Measurements from ENCODE around the gene THRB. TPM values are rescaled to one million over a fixed set of nuclear protein-coding genes. Genes with fewer than 3 reads are reported as not detected.

Gene THRB
- total RNA-seq, 1 donor from 2014 or later: 0.31 TPM

DNA sequence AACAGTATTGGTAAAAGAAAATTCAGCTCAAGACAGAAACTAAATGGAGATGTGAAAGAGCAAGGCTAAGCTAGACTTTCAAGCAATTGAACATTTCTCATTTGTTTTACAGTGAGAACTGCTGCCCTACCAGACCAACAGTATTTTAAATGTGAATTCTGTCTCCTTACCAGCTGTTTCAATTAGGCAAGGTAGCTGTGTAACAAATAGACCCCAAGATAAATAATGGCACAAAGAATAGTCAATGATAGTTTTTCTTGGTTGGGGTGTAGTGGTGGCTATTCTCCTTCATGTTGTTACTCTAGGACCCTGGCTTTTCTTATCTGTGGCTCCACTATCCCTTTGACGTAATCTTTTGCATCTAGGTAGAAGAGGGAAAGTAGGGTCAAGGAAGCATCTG lies 30.4 kb upstream of the THRB start:
- peaks cover 16% of the 10 kb centered on the region for H3K4me1 Mint-ChIP-seq
- no peak overlapping the region for H3K27ac Mint-ChIP-seq
- no peak for TF ChIP-seq CTCF (IDR thresholded peaks at IDR 0.05)
- H3K9me3 Mint-ChIP-seq: no peaks in the 10 kb centered on the region
- no peak for ATAC-seq (ENCODE audit: low read depth)
- H3K27me3 Mint-ChIP-seq: peaks cover 11% of the 10 kb centered on the region
- no peaks in the 10 kb centered on the region for H3K36me3 Mint-ChIP-seq (ENCODE audit: low read depth)
- DNase-seq: no peak
- ChIA-PET POLR2A (no interaction called here), CTCF (no interaction called here)
- H3K4me3 Mint-ChIP-seq: no peak overlapping the region
- intact Hi-C loops (cut with micrococcal nuclease): no loop called here

GRCh38 chr3:24523988-24524727 lies 29.5 kb upstream of the THRB start:
- H3K27me3 Mint-ChIP-seq: peaks cover 20% of the 10 kb centered on the region
- no peak for ATAC-seq (ENCODE audit: low read depth)
- TF ChIP-seq CTCF (IDR thresholded peaks at IDR 0.05): no peak
- H3K4me3 Mint-ChIP-seq: no peak overlapping the region
- intact Hi-C loops (cut with micrococcal nuclease): no loop called here
- H3K27ac Mint-ChIP-seq: no peak overlapping the region
- no peak for DNase-seq
- H3K9me3 Mint-ChIP-seq: no peaks in the 10 kb centered on the region
- POLR2A ChIA-PET: no interaction called here
- H3K4me1 Mint-ChIP-seq: peaks cover 24% of the 10 kb centered on the region
- CTCF ChIA-PET: no interaction called here
- no peaks in the 10 kb centered on the region for H3K36me3 Mint-ChIP-seq (ENCODE audit: low read depth)

DNA sequence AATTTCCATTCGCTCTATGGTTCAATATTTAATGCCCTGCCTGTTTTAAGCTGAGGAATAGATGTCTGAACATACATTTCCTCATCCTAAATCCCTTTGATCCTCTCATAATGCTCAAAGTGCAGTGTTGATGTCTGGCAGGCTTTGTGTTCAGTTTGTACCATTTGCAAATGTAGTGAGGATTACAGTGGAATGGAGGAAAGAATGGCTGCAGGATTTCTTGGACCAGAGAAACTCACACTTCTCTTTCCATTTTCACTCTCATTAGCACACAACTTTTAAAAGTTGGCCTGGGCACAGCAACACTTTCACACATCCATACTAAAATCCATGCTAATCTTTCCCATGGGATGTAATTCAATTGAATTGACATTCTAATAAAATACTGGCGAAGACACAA lies 28.6 kb upstream of the THRB start:
- Mint-ChIP-seq H3K4me1 (peaks cover 25% of the 10 kb centered on the region), H3K27ac (no peak overlapping the region), H3K9me3 (no peaks in the 10 kb centered on the region), H3K27me3 (peaks cover 25% of the 10 kb centered on the region), H3K4me3 (no peak overlapping the region), H3K36me3 (ENCODE audit: low read depth) (no peaks in the 10 kb centered on the region)
- ChIA-PET POLR2A (no interaction called here), CTCF (no interaction called here)
- intact Hi-C loops (cut with micrococcal nuclease): no loop called here
- ATAC-seq (ENCODE audit: low read depth): no peak
- no peak for DNase-seq
- TF ChIP-seq CTCF (IDR thresholded peaks at IDR 0.05): no peak

GRCh38 chr3:24522146-24522579 lies 27.5 kb upstream of the THRB start:
- intact Hi-C loops (cut with micrococcal nuclease): no loop called here
- peak; percentile 18 for ATAC-seq (ENCODE audit: low read depth)
- H3K27ac Mint-ChIP-seq: no peak overlapping the region
- ChIA-PET CTCF (no interaction called here), POLR2A (interaction anchor here (0.6 kb wide), 1 partner anchor 1453 kb away, joined by 4 read pairs; no protein-coding TSS in a partner anchor)
- H3K4me3 Mint-ChIP-seq: peak overlapping the region; percentile 76
- DNase-seq: no peak
- peaks cover 29% of the 10 kb centered on the region for H3K27me3 Mint-ChIP-seq
- no peaks in the 10 kb centered on the region for H3K9me3 Mint-ChIP-seq
- no peak for TF ChIP-seq CTCF (IDR thresholded peaks at IDR 0.05)
- H3K36me3 Mint-ChIP-seq (ENCODE audit: low read depth): no peaks in the 10 kb centered on the region
- peaks cover 25% of the 10 kb centered on the region for H3K4me1 Mint-ChIP-seq

DNA sequence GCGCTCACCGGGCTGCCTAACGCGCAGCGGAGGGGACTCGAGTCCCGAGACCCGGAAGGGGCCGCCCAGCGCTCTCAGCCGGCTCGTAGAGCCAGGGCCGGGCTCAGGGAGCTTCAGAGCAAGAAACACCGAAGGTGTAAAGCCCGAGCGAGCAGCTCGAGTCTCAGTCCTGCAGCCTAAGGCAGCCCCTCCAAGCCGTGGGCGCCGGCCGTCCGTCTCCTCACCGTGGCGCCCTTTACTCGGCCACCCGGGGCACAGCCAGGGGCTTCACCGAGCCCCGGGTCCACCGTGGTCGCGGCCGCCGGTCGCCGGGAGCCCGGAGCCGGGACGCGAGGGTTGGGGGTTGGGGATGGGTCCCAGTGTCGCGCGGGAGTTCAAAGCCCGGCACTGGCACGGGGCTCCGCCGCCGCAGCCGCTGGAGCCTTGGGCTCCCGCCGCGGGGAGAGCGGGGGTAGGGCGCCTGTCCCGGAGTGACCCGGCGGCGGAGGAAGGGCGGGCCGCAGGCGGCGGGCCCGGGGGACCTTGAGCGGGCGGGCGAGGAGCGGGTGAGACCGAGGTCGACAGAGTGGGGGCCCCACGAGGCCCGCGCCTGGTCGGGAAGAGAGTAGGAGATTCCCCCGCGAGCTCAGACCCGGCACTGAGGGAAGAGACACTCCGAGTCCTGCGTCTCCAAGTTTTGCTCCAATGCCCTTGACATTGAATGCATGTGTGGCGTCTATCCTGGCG lies 26.9 kb upstream of the THRB start:
- ChIA-PET CTCF (no interaction called here), POLR2A (interaction anchor here (0.6 to 1.3 kb wide), 2 partner anchors 27 to 1452 kb away, joined by 4 read pairs; partner anchors contain the start of gene THRB)
- Mint-ChIP-seq H3K4me1 (peaks cover 25% of the 10 kb centered on the region), H3K4me3 (peak overlapping the region; percentile 76), H3K36me3 (ENCODE audit: low read depth) (no peaks in the 10 kb centered on the region), H3K9me3 (no peaks in the 10 kb centered on the region), H3K27me3 (peaks cover 33% of the 10 kb centered on the region), H3K27ac (no peak overlapping the region)
- ATAC-seq (ENCODE audit: low read depth) (peak; percentile 85), DNase-seq (peak; percentile 45)
- TF ChIP-seq CTCF (IDR thresholded peaks at IDR 0.05): no peak
- intact Hi-C loops (cut with micrococcal nuclease): loop anchor here (1.0 kb wide), 2 partner anchors 14 to 26 kb away; no protein-coding TSS in a partner anchor
